ENCODE data around the gene BSN.

GRCh38 chr3:49627634-49628033 lies 73.4 kb downstream of the BSN start:
- no peak for TF ChIP-seq POLR2A (IDR thresholded peaks at IDR 0.05)
- no peak for TF ChIP-seq CTCF (IDR thresholded peaks at IDR 0.05)
- TF ChIP-seq POLR2AphosphoS5 (IDR thresholded peaks at IDR 0.05): no peak
- TF ChIP-seq EP300 (IDR thresholded peaks at IDR 0.05): no peak
